ENCODE measurements around the gene PRKG1. TPM values are rescaled to one million over a fixed set of nuclear protein-coding genes. Genes with fewer than 3 reads are reported as not detected.

The PRKG1 gene
- polyA plus RNA-seq, 3 donors: not detected

DNA sequence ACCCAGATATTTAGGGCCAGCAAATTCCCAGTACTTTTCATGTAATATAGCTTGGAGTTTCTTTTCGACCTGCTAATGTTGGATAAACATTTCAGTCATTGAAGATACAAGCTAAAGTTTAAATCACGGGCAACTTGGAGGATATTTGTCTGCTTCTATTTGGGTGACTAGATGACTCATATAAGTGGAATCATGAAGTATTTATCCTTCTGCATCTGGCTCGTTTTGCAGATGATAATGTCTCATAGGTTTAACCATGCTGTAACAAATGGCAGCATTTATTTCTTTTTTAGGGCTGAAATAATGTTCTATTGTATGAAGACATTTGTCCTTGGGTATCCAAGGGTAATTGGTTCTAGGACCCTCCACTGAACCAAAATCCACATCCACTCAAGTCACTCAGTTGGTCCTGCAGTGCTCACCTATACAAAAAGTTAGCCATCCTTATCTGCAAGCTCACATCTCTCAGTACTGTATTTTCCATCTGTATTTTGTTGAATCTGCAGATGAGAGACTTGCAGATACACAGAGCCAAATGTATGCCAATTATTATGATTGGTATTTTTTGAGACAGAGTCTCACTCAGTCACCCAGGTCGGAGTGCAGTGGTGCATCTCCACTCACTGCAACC is 812.3 kb downstream of the PRKG1 start:
- Mint-ChIP-seq H3K9me3 (peaks cover 0 to 4% (median 1%) of the 10 kb centered on the region in 7 donors), H3K4me3 (no peak overlapping the region), H3K27me3 (ENCODE audit: low read depth in 3 of 3) (peaks cover 0 to under 1% (median 0%) of the 10 kb centered on the region in 3 donors), H3K4me1 (no peaks in the 10 kb centered on the region), H3K36me3 (no peaks in the 10 kb centered on the region), H3K27ac (no peak overlapping the region)
- TF ChIP-seq, protein P1, sequence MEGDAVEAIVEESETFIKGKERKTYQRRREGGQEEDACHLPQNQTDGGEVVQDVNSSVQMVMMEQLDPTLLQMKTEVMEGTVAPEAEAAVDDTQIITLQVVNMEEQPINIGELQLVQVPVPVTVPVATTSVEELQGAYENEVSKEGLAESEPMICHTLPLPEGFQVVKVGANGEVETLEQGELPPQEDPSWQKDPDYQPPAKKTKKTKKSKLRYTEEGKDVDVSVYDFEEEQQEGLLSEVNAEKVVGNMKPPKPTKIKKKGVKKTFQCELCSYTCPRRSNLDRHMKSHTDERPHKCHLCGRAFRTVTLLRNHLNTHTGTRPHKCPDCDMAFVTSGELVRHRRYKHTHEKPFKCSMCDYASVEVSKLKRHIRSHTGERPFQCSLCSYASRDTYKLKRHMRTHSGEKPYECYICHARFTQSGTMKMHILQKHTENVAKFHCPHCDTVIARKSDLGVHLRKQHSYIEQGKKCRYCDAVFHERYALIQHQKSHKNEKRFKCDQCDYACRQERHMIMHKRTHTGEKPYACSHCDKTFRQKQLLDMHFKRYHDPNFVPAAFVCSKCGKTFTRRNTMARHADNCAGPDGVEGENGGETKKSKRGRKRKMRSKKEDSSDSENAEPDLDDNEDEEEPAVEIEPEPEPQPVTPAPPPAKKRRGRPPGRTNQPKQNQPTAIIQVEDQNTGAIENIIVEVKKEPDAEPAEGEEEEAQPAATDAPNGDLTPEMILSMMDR (IDR thresholded peaks at IDR 0.05): no peak
- no peak overlapping the region for H2AFZ ChIP-seq (ENCODE audit: insufficient read depth, low read depth, low read length, poor library complexity, severe bottlenecking)
- H4K20me1 ChIP-seq (ENCODE audit: insufficient read depth, low read length): no peaks in the 10 kb centered on the region
- no peaks in the 10 kb centered on the region for H3K27me3 ChIP-seq (ENCODE audit: control insufficient read depth in 2 of 2, insufficient read depth in 2 of 2, low read length in 2 of 2)
- H3K79me2 ChIP-seq (ENCODE audit: insufficient read depth, low read length): no peaks in the 10 kb centered on the region
- H3K36me3 ChIP-seq (replicated peaks in 1 of 2; ENCODE audit: control insufficient read depth in 1 of 2, insufficient read depth in 2 of 2, low read length in 2 of 2): no peaks in the 10 kb centered on the region
- no peak overlapping the region for H3K4me2 ChIP-seq (replicated peaks; ENCODE audit: extremely low read depth, low read length, poor library complexity, severe bottlenecking)
- no peak overlapping the region for H3K27ac ChIP-seq (ENCODE audit: low read depth in 1 of 2, low read length in 2 of 2)
- H3K4me1 ChIP-seq (ENCODE audit: control insufficient read depth in 1 of 2, insufficient read depth in 2 of 2, low read length in 2 of 2): no peaks in the 10 kb centered on the region
- intact Hi-C loops (cut with micrococcal nuclease): no loop called here
- H3K9me3 ChIP-seq (replicated peaks in 1 of 2; ENCODE audit: control insufficient read depth in 1 of 2, insufficient read depth in 1 of 2, low read length in 2 of 2): no peaks in the 10 kb centered on the region
- no peak for DNase-seq
- H3K9ac ChIP-seq (ENCODE audit: insufficient read depth, low read length, poor library complexity, severe bottlenecking): no peak overlapping the region
- WGBS (ENCODE audit: insufficient coverage): 89% methylated on average over 1 of the region's 4 CpGs
- no peak overlapping the region for H3K4me3 ChIP-seq (replicated peaks in 1 of 3; ENCODE audit: low read depth in 2 of 3, low read length in 3 of 3)

DNA sequence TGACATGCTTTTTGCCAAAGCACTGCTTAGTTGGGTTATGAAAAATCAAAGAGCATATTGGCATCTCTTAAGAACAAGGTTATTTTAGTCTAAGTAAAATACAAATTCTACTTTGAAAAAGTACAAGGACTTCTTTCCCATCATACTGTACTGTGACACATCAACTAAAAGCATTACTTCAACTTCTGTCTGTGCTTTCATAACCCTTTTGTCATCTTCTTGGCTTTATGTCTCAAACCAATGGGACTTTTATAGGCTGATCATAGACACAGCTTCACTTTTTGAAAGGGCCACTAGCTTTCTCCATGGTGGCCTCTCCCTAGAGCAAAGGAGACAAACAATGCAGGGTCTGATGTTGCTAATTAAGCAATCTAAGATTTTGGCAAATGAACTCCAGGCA is 814.0 kb downstream of the PRKG1 start:
- Histone ChIP-seq H3K27me3 (ENCODE audit: control insufficient read depth in 2 of 2, insufficient read depth in 2 of 2, low read length in 2 of 2) (no peaks in the 10 kb centered on the region), H3K79me2 (ENCODE audit: insufficient read depth, low read length) (no peaks in the 10 kb centered on the region), H3K4me2 (replicated peaks; ENCODE audit: extremely low read depth, low read length, poor library complexity, severe bottlenecking) (no peak overlapping the region), H2AFZ (ENCODE audit: insufficient read depth, low read depth, low read length, poor library complexity, severe bottlenecking) (no peak overlapping the region), H3K4me1 (ENCODE audit: control insufficient read depth in 1 of 2, insufficient read depth in 2 of 2, low read length in 2 of 2) (no peaks in the 10 kb centered on the region), H3K27ac (ENCODE audit: low read depth in 1 of 2, low read length in 2 of 2) (no peak overlapping the region), H4K20me1 (ENCODE audit: insufficient read depth, low read length) (no peaks in the 10 kb centered on the region), H3K9ac (ENCODE audit: insufficient read depth, low read length, poor library complexity, severe bottlenecking) (no peak overlapping the region), H3K9me3 (replicated peaks in 1 of 2; ENCODE audit: control insufficient read depth in 1 of 2, insufficient read depth in 1 of 2, low read length in 2 of 2) (no peaks in the 10 kb centered on the region), H3K4me3 (replicated peaks in 1 of 3; ENCODE audit: low read depth in 2 of 3, low read length in 3 of 3) (no peak overlapping the region), H3K36me3 (replicated peaks in 1 of 2; ENCODE audit: control insufficient read depth in 1 of 2, insufficient read depth in 2 of 2, low read length in 2 of 2) (no peaks in the 10 kb centered on the region)
- intact Hi-C loops (cut with micrococcal nuclease): no loop called here
- H3K4me1 Mint-ChIP-seq: no peaks in the 10 kb centered on the region
- H3K9me3 Mint-ChIP-seq: peaks cover 0 to 5% (median 1%) of the 10 kb centered on the region in 7 donors
- TF ChIP-seq, protein P1 (IDR thresholded peaks at IDR 0.05): no peak
- peaks cover 0 to 2% (median 0%) of the 10 kb centered on the region in 3 donors for H3K27me3 Mint-ChIP-seq (ENCODE audit: low read depth in 3 of 3)
- DNase-seq: no peak
- H3K27ac Mint-ChIP-seq: no peak overlapping the region
- H3K36me3 Mint-ChIP-seq: no peaks in the 10 kb centered on the region
- no peak overlapping the region for H3K4me3 Mint-ChIP-seq
